Ectodermal cell (in vitro differentiated cells): ENCODE measurements around the gene NEURL3.

Experiments used
- H3K27ac ChIP-seq: 2 replicates; pipeline ENCODE4 v1.7.0; 2013; ENCODE audit warnings: mild to moderate bottlenecking, low read depth, low read length; ENCODE audit not compliant: insufficient read depth, poor library complexity, severe bottlenecking
- H3K27me3 ChIP-seq: 2 replicates; pipeline ENCODE4 v1.7.0; 2013; ENCODE audit warnings: mild to moderate bottlenecking, low read length; ENCODE audit not compliant: insufficient read depth, control insufficient read depth, poor library complexity, severe bottlenecking
- H3K36me3 ChIP-seq: one replicate; pipeline ENCODE4 v1.7.0; 2013; ENCODE audit warnings: low read length; ENCODE audit not compliant: control insufficient read depth, insufficient read depth
- H3K4me1 ChIP-seq: one replicate; pipeline ENCODE4 v1.7.0; 2013; ENCODE audit warnings: low read length; ENCODE audit not compliant: control insufficient read depth, insufficient read depth
- H3K4me3 ChIP-seq: 2 replicates; pipeline ENCODE4 v1.7.0; 2013; ENCODE audit warnings: low read depth, low read length, control low read depth; ENCODE audit not compliant: insufficient read depth
- H3K9me3 ChIP-seq: 2 replicates; pipeline ENCODE4 v1.7.0; 2013; ENCODE audit warnings: mild to moderate bottlenecking, low read length, moderate library complexity; ENCODE audit not compliant: control insufficient read depth
- WGBS, 2 experiments: methylation state at CpG; one replicate each; pipeline ENCODE4 v1.1.7; 2013; ENCODE audit warnings: missing lambda C conversion rate in 2 of 2; 5-methylcytosine and 5-hydroxymethylcytosine counted together

Gene NEURL3

GRCh38 chr2:96549466-96549785 is 44.3 kb upstream of the NEURL3 start:
- Histone ChIP-seq H3K9me3 (no peaks in the 10 kb centered on the region), H3K27me3 (no peaks in the 10 kb centered on the region), H3K4me1 (no peaks in the 10 kb centered on the region), H3K4me3 (no peak overlapping the region), H3K27ac (no peak overlapping the region), H3K36me3 (no peaks in the 10 kb centered on the region)
- WGBS, 2 experiments = 83 to 90% methylated on average over 4 of the region's 4 CpGs

DNA sequence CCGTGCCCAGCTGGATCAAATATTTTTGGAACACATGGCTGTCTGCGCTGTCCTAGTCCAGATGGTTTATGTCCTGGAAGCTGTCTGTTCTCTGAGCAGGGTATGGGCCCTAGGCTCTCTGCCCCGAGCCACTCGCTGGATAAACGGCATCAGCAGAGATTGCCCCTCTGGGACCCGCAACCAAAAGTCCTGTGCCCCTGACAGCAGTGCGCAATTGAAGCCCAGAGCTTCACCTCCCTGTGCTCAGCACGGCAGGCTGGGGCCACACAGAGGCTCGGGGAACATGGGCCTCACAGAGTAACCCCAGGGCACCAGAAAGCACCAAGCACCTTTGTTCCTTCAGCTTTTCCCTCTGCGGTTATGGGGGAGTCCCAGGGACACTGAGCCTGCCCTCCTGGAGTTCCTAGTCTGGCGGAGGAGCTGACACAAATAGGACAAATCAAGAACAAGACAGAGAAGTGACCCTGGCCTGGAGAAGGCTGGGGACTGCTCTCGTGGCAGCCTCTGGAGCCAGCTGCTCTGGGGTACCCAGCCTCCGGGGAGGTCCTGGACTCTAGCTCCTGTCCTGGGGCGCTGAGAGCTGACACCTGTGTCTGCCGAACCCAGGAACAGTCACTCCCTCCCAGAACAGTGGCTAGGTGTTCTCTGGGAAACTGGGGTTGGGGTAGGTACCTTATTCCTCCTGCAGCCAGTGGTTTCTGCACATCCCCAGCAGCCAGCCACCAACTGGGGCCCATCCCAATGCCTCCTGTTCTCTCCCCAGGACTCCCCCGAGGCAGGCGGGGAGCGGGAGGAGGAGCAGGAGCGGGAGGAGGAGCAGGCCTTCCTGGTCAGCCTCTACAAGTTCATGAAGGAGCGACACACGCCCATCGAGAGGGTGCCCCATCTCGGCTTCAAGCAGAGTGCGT is 43.7 kb upstream of the NEURL3 start:
- no peaks in the 10 kb centered on the region for H3K36me3 ChIP-seq
- H3K27ac ChIP-seq = no peak overlapping the region
- H3K9me3 ChIP-seq = no peaks in the 10 kb centered on the region
- H3K27me3 ChIP-seq = no peaks in the 10 kb centered on the region
- no peak overlapping the region for H3K4me3 ChIP-seq
- no peaks in the 10 kb centered on the region for H3K4me1 ChIP-seq
- WGBS, 2 experiments = 89 to 92% methylated on average over 24 of the region's 24 CpGs

GRCh38 chr2:96547731-96548171 is 42.6 kb upstream of the NEURL3 start:
- Histone ChIP-seq H3K27ac (no peak overlapping the region), H3K4me1 (no peaks in the 10 kb centered on the region), H3K9me3 (no peaks in the 10 kb centered on the region), H3K27me3 (no peaks in the 10 kb centered on the region), H3K36me3 (no peaks in the 10 kb centered on the region), H3K4me3 (no peak overlapping the region)
- WGBS, 2 experiments = 45 to 51% methylated on average over 6 of the region's 6 CpGs

DNA sequence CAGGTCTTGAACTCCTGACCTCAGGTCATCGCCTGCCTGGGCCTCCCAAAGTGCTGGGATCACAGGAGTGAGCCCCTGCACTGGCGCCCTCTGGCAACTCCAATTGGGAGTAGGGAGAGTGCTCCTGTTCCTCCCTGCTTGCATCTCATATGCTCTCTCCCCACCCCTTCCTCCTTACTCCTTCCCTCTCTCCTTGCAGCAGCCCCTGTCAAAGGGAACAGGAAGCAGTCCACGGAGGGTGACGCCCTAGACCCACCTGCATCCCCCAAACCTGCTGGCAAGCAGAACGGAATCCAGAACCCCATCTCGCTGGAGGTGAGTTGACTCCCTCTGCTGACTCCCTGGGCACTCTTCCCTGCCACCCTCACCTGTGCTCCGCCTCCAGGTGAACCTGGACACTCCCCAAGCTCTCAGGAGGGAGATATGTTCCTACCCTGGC is 42.1 kb upstream of the NEURL3 start:
- Histone ChIP-seq H3K36me3 (no peaks in the 10 kb centered on the region), H3K27ac (no peak overlapping the region), H3K4me3 (no peak overlapping the region), H3K27me3 (no peaks in the 10 kb centered on the region), H3K4me1 (no peaks in the 10 kb centered on the region), H3K9me3 (no peaks in the 10 kb centered on the region)
- WGBS, 2 experiments = 61 to 66% methylated on average over 7 of the region's 7 CpGs

GRCh38 chr2:96546797-96547196 is 41.6 kb upstream of the NEURL3 start:
- Histone ChIP-seq H3K4me1 (no peaks in the 10 kb centered on the region), H3K4me3 (no peak overlapping the region), H3K9me3 (no peaks in the 10 kb centered on the region), H3K27me3 (peaks cover under 1% of the 10 kb centered on the region), H3K27ac (no peak overlapping the region), H3K36me3 (no peaks in the 10 kb centered on the region)
- 92 to 94% methylated on average over 8 of the region's 8 CpGs for WGBS, 2 experiments

DNA sequence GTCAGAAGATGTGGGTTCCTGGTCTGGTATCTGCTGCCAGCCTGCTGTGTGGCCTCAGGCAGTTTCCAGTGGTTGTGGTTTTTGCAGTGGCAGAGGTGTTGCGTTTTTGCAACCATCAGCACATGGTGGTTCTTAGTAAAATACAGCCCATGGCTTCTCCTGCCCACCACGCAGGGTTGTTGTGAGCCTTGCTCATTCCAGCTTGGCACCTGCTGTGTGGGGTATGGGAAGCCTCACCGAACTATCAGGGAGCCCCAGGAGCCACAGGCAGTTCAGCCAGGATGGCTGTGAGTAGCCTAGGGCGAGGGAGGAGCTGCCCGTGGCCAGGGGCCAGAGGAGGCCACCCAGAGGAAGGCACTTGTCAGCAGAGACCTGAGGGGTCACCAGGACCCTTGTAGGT is 41.2 kb upstream of the NEURL3 start:
- Histone ChIP-seq H3K27ac (no peak overlapping the region), H3K36me3 (no peaks in the 10 kb centered on the region), H3K27me3 (peaks cover 5% of the 10 kb centered on the region), H3K9me3 (no peaks in the 10 kb centered on the region), H3K4me1 (no peaks in the 10 kb centered on the region), H3K4me3 (no peak overlapping the region)
- 91 to 92% methylated on average over 5 of the region's 5 CpGs for WGBS, 2 experiments

DNA sequence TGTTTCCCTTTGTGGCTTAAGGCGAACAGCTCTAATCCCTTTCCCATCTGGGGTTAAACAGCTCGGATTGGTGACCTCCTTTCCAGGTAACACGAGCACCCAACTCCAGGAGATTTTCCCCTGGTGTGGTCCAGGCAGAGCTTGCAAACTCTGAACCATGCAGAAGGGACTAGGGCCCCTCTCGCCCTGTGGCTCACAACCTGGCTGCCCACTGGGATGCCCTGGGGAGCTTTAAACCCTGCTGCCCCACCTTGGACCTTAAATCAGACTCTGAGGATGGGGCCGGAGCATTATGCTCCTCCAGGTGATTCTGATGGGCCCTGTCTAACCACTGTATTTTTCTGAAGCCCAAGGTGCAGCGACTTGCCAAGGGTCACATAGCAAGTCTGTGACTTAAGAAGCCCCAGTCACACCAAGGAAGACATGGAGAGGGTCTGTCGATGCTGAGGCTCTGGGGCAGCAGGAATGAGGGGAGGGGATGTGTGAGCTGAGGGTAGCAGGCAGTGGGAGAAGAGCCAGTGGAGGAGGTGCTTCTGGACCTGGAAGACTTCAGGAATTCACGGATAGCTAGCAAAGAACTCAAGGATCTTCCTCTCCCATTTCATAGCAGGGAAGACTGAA is 37.3 kb upstream of the NEURL3 start:
- H3K27me3 ChIP-seq = peaks cover 38% of the 10 kb centered on the region
- H3K27ac ChIP-seq = no peak overlapping the region
- no peaks in the 10 kb centered on the region for H3K9me3 ChIP-seq
- H3K4me1 ChIP-seq = peaks cover 23% of the 10 kb centered on the region
- WGBS, 2 experiments = 84 to 88% methylated on average over 8 of the region's 8 CpGs
- H3K4me3 ChIP-seq = no peak overlapping the region
- H3K36me3 ChIP-seq = no peaks in the 10 kb centered on the region

GRCh38 chr2:96541398-96542152 is 36.4 kb upstream of the NEURL3 start:
- Histone ChIP-seq H3K36me3 (no peaks in the 10 kb centered on the region), H3K27ac (no peak overlapping the region), H3K27me3 (peaks cover 47% of the 10 kb centered on the region), H3K4me1 (peaks cover 24% of the 10 kb centered on the region), H3K9me3 (no peaks in the 10 kb centered on the region), H3K4me3 (no peak overlapping the region)
- 91 to 95% methylated on average over 4 of the region's 4 CpGs for WGBS, 2 experiments

DNA sequence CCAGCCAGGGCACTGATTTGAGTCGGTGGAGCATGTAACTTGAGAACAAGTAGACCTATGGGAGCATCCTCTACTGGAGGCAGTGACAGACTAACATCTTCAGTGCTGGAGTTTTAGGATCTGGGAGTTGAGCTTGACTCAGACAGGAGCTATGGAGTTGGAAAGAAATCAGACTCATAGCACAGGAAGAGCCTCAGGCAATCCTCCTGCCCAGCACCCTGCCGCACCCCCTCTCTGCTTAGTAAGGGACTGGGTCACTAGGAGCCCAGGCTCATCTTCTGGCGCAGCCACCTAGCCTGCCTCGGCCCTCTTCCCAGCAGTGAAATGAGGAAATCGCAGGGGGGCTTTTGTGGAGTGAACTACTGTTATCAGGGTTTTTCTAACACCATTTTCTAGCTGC is 35.0 kb upstream of the NEURL3 start:
- Histone ChIP-seq H3K4me3 (no peak overlapping the region), H3K27ac (no peak overlapping the region), H3K4me1 (peaks cover 24% of the 10 kb centered on the region), H3K9me3 (no peaks in the 10 kb centered on the region), H3K36me3 (no peaks in the 10 kb centered on the region), H3K27me3 (peaks cover 48% of the 10 kb centered on the region)
- 53 to 60% methylated on average over 5 of the region's 5 CpGs for WGBS, 2 experiments
